ENCODE data around the gene HSF5.
"Not testable (repeated sequence)": the region's sequence is repeated elsewhere in the genome, so short reads cannot be mapped to it uniquely, and the experiment has no call there.

Gene HSF5

DNA sequence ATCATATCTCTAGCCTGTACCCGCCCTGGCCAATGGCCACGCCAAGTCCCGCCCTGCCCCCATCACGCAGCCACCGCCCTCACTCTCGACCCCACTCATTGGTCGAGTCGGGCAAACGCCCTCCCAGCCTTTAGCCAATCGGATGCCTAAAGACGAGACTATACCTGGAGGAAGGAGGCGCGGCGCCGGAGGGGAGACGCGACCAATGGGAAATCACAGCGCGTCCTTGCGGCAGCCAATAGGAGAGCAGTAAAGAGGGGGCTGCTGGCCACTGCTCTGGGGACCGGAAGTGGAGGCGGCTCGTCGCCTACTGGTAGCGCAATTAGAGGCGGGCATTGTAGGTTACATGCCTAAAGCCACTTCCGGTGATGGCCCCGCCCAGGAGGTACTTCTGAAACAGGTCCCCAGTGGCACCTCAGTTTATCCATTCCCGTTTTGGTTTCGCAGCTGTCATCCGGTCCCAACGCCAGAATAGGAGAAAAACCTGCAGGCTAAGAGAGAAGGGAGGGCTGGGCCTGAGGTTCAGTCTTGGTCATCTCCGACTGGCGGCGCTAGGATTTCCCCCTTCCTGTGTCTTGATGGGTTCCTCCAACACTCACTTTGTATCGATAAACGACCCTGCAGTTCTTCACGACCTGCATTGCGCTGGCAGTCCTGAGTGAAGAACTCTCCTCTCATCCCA is 29.9 kb upstream of the HSF5 start:
- H3K4me3 ChIP-seq (ENCODE audit: low read depth, low read length), result peak overlapping the region; percentile 70
- peak; percentile 100 for DNase-seq (ENCODE audit: low read depth)

DNA sequence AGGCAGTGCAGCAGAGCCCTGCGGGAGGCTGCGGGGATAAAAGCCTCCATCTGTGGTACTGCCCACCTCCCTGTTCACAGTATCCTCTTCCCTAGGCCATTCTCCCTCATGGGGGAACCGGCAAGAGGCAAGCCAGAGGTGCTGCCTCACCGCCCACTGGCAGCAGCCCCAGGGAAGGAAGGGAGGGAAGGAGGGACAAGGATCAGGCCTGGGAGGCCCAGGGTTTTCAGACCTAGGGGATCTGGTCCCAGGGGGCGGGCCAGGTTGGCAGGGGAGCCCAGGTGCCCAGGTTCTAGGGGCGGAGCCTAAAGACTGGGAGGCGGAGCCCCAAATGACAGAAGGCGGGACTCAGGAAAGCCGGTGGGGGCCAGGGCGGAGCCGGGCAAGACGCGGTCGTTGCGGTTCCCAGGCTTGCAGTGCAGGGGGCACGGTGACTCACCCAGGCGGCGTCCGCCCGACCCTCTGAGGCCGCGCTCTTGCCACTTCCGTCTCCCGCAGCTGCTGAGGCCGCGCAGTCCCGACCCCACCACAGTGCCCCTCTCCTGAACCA is 29.2 kb upstream of the HSF5 start:
- H3K4me3 ChIP-seq (ENCODE audit: low read depth, low read length), result peak overlapping the region; percentile 70
- DNase-seq (ENCODE audit: low read depth), result no peak

DNA sequence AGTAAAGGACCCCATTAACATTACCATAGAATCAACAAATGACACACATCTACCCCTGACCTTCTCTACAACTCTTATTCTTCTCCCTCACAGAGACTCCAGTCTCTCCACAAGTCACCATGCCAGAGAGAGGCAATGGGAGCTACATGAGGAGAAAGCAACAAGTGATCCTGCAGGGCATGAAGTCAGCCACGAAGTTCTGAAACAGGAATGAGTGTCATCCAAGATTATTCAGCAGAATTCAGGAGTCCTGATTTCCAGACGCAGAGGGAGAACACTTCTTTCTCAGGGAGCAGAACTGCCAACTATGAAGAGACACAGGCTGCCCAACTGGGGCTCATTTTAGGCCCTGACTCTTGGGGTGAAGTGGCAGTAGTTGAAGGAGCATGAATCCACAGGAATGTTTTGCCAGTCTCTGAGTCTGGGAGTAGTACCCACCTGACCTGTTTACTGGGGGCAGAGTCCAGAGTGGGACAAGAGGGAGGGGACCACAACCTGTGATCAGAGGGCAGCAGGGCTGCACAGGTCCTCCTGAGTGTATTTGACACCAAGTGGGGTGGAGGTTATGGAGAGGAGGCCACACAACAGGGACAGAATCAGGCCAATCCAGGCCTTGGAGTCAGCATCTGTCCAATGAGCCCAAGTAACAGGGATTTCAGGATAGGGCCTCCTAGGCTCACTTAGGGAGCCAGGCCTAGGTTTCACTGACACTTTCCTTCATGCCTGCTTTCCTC is 28.6 kb upstream of the HSF5 start:
- H3K4me3 ChIP-seq (ENCODE audit: low read depth, low read length), result peak overlapping the region; percentile 70
- DNase-seq (ENCODE audit: low read depth), result no peak

DNA sequence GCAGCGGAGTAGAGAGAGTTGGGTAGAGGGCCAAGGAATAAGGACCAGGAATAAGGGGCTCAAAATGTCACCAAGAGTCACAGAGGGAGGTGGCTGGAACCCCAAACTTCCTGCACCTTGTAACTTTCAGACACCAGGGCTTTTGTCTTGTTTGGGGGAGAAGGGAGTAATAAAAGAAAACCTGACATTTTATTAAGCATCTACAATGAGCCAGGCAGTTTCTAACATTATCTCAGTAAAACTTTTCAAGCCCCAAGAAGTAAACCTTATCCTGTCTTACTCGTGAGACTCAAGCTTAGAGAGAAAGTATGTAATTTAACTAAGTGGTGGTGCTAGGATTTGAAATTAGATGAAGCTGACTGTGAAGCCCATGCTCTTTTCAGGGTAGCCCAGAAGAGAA is 27.1 kb upstream of the HSF5 start:
- peak overlapping the region; percentile 88 for H3K4me3 ChIP-seq (ENCODE audit: low read depth, low read length)
- no peak for DNase-seq (ENCODE audit: low read depth)

DNA sequence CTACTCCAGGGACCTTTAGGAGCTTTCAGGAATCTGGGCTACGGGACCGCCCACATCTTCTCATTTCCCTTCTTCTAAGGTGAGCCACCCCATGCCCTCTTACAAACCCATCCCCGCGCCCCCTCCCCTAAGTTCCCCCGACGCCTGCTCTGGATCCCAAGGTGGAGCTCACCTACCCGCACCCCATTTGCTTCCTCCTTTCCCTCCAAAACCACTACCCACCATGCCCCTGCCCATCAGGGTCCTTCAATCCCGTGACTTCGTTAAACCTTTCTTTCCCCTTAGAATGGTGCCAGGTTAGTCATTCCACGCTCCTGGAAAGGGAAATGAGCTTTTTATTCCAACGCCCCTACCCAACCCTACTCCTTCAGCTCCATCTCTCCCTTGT is 26.6 kb upstream of the HSF5 start:
- H3K4me3 ChIP-seq (ENCODE audit: low read depth, low read length), result peak overlapping the region; percentile 88
- DNase-seq (ENCODE audit: low read depth), result no peak

DNA sequence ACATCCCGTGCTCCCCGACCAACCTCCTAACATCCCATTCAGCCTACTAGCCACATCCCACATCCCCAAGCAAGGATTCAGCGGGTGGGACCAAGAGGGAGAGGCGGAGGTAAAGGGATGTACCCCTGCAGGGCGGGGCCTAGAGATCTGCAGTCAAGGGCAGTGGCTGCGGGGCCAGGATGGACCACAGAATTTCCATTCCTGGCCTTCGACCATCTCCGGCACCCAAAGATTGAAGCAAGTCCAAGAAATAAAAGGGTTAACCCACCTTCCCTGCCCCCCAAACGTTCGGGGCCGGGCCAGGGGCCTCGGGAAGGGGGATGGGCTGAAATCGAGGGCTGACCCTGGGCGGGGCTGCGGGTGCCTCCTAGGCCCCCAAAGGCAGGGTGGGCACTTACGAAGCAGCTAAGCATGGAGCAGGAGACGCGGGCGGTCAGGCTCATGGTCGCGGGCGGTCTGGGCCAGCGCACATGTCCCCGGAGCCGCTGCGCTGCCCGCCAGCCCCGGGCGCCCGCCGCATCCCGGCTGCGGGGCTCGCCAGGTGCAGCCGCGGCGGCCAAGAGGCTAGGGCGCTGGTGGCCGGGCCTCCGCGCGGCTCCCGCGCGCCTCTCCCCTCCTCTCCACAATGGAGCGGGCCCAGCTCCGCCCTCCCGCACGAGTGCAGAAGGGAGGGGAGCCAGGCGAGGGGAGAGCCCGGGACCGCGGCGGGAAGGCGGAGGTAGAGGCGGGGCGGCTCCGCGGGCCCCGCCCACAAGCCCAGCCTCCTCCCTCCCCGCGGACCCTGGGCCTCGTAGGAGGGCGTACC is 26.0 kb upstream of the HSF5 start, which contains the start of gene MTMR4:
Gene MTMR4, minus strand, starts transcription at position 674 of the 805 bp plus-strand sequence. Its CDS starts 231 bp downstream, at position 443.
- no peak for DNase-seq (ENCODE audit: low read depth)
- peak within 1 kb of the TSS; percentile 88 for H3K4me3 ChIP-seq (ENCODE audit: low read depth, low read length)

DNA sequence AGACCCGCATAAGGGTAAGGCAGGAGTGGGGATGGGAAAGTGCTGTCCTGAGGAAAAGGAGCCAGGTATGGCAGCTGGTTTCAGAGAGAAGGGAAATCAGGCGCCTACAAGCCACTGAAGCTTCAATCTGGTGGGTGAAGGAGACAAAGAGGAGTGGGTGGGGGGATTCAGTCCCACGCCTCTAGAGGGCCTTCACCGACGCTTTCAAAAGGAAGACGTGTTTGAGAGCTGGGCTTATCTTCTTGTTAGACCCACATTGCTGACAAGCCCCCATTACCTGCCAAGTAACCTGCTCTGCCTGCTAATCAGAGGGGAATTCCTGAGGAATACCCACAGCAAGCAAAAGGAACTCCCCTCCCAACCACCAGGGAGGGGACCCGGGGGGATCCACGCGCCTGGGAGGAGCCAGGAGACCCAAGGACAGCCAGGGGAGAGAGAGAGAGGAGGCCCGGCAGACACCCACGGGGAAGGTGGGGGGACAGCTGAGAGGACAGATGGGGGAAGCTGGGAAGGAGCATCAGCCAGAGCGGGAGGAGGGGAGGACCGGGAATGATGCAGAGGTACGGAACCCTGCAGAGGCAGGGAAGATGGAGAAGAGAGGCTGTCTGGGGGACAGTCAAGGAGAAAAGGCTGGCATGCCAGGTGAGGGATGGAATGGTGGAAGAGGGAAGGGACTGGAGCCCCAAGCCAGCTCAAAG is 25.2 kb upstream of the HSF5 start:
- DNase-seq (ENCODE audit: low read depth), result no peak
- H3K4me3 ChIP-seq (ENCODE audit: low read depth, low read length), result peak overlapping the region; percentile 88

DNA sequence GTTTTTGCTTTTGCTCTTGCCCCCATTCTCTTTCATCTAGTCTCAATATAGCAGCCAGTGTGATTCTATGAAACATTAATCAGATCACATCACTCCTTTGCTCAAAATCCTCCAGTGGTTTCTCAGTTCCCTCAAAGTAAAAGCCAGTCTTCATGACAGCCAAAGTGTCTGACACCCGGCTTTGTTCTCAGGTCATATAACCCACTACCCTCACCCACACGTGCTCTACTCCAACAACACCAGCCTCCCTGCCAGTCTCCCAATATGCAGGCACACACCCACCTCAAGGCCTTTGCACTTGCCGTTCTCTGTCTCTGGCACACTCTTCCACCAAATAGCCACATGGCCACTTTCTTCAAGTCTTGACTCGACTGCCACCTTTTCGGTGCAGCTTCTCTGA is 21.9 kb upstream of the HSF5 start:
- DNase-seq (ENCODE audit: low read depth), result no peak
- H3K4me3 ChIP-seq (ENCODE audit: low read depth, low read length), result no peak overlapping the region

DNA sequence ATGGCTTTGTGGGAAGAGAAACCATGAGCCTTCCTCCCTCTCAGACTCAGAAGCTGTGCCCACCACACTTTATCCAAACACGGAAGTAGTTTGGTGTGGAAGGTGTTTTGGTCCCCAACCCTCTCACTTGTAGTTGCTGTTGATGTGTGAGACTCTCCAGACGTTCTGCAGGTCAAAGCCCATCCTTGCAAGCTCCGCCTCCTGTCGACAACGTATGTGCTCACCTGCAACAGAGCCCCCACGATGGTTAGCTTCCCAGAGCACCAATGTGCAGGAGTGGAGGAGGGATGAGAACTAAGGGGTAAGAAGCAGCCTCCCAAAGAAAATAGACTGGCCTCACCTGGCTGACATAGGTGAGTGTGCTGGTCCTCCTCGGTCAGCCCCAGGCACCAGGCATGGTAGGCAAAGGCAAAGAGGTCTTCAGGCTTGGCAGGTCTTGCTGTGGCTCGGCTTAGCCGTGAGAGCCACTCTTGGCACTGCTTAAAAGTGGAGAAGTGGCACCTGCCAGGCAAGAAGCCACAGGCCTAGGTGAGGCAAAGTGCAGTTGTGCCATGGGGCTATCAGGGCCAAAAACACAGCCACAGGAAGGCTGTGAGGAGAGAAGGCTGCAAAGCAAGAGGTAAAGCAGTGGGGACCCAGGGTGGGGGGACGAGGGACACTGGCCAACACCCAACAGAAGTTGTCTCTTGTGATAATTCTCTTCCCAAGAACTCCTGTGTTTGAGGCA is 20.3 kb upstream of the HSF5 start:
- DNase-seq (ENCODE audit: low read depth), result no peak
- H3K4me3 ChIP-seq (ENCODE audit: low read depth, low read length), result no peak overlapping the region

DNA sequence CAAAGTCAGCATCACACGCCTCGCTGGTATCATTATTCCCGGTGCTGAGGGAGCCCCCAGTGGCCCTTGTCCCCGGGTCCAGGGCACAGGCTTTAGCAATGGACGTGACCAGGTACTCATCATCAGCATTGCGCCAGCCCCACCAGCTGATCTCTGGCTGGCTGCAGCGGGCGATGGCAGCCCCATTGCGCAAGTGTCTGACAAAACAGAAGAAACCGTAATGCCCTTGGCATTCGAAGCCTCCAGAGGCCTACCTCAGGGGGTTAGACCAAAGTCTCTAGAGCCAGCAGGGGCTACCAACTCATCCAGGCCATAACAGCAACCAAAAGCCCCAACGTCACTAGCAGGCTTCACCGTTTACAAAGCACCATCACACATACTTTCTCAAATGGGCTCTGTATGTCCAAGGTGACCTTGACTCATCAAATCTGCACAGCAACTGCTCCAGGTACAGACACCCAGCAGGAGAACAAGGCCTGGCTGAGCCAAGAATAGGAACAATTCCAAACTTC is 19.0 kb upstream of the HSF5 start:
- no peak overlapping the region for H3K4me3 ChIP-seq (ENCODE audit: low read depth, low read length)
- DNase-seq (ENCODE audit: low read depth), result no peak

DNA sequence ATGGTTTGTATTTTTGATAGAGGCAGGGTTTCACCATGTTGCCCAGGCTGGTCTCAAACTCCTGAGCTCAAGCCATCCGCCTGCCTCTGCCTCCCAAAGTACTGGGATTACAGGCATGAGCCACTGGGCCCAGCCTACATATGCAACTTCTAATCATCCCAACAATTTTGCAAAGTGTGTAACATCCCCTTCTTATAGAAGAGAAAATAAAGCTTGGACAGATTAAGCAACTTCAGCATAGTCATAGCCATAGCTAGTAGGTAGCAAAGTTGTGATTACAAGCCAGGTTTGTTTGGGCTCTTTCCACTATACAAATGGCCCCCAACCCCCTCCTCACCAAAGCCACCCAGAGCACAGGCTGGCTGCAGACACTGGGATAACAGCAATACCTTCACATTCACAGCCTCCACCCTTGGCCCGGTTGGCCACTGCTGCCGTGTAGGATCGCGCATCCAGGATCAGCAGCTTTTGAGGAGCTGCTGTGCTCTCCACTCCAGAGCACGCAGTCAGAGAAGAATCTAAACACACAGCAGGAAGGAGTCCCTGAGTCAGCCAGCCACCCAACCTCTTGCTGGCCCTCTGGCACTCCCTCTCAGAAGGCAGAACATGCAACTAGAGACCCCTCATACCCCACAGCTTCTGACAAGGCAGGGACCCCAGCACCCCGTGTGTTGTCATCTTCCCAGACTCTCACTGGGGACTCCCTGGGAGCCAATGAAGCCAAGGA is 18.3 kb upstream of the HSF5 start:
- DNase-seq (ENCODE audit: low read depth), result no peak
- H3K4me3 ChIP-seq (ENCODE audit: low read depth, low read length), result no peak overlapping the region

DNA sequence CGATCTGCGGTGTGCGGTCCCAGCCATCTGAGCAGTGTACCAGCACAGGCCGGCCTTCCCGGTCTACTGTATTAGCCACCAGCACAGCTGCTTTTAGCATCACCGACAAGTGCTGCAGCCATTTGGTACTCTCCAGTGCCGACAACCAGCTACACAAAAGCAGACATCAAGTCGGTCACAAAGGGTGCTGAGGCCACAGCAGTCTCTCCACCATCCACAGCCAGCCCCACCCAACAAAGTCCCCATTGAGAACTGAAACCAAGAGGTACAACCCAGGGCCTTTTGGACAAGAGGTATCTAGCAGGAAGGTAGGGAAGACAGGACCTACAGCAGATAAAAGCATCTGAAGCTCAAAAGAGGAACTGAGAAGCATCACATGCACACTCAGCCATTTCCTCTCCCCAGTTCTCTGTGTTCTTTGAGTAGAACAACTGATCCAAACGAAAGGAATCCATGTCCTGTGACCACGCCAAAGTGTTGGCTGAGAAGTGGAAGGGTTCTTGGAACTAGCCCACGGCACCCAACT is 16.7 kb upstream of the HSF5 start:
- DNase-seq (ENCODE audit: low read depth), result no peak
- no peak overlapping the region for H3K4me3 ChIP-seq (ENCODE audit: low read depth, low read length)

DNA sequence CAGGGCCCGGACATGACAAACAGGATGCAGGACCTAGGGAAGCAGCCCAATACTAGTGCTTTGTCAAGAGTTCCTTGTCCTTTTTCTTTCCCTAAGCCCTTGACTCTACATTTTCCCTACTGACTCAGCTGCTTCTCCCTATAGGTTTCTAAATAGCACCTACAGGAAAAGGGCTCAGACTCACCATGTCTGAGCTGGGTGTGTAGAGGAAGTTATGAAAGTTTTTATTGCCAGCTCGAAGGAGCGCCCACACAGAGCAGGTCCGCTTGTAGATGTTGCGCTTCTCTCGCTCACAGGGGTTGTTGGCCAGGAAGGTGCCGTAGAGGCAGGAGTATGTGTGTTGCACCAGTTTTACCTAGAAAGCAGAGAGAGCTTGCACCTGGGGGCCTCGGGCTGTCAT is 15.7 kb upstream of the HSF5 start:
- no peak overlapping the region for H3K4me3 ChIP-seq (ENCODE audit: low read depth, low read length)

DNA sequence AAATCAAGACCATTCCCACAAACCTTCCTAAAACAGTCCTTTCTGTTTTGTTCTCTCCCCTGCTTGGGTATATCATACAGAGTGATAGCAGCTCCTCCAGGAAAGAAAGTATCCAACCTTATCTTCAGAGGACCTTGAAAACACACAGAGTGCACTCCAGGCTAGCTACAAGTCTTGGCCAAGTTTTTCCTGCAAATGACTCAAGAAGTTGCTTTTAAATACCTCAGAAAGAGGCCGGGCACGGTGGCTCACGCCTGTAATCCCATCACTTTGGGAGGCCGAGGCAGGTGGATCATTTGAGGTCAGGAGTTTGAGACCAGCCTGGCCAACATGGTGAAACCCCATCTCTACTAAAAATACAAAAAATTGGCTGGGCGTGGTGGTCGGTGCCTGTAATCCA is 14.9 kb upstream of the HSF5 start:
- not testable (repeated sequence) for H3K4me3 ChIP-seq (ENCODE audit: low read depth, low read length); DNase-seq (ENCODE audit: low read depth)

More for the DNA sequence above, 15.7 kb upstream of the HSF5 start:
- no peak for DNase-seq (ENCODE audit: low read depth)

DNA sequence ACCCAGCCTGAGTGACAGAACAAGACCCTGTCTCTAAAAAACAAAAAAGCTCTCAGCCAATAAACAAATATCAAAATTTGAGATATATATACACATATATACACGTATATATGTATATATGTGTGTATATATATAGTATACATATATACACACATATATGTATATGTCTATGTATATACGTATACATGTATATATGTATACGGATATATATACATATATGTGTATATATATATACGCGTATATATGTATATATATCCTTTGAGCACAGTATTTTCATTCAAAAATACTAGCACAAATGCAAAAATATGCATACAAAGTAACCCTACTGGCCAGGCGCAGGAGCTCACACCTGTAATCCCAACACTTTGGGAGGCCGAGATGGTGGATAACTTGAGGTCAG is 13.2 kb upstream of the HSF5 start:
- no peak for DNase-seq (ENCODE audit: low read depth)
- H3K4me3 ChIP-seq (ENCODE audit: low read depth, low read length), result no peak overlapping the region

DNA sequence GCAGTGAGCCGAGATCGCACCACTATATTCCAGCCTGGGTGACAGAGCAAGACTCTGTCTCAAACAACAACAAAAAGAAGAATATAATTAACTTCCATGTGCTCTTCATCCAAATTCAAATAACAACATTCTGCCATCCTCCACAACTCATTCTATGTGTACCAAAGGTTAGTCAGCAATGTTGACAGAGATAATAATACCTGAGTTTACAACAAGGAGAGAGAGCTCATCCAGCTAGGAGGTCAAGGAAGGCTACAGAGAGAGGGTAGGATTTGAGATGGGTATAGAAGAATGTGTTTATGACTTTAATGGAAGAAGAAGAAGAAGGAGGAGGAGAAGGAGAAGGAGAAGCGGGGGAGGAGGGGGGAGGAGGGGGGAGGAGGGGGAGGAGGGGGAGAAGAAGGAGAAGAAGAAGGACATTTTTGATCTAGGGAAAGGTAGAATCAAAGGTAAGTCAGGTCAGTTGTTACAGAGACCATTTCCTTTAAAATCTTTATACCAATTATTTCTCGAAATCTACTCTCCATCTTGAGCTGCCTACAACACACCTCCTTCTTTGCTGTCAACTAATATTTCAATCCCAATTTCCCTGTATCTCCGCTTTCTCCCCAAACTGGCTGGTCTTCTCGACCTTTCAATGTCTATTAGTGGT is 10.1 kb upstream of the HSF5 start:
- DNase-seq (ENCODE audit: low read depth), result no peak
- no peak overlapping the region for H3K4me3 ChIP-seq (ENCODE audit: low read depth, low read length)

DNA sequence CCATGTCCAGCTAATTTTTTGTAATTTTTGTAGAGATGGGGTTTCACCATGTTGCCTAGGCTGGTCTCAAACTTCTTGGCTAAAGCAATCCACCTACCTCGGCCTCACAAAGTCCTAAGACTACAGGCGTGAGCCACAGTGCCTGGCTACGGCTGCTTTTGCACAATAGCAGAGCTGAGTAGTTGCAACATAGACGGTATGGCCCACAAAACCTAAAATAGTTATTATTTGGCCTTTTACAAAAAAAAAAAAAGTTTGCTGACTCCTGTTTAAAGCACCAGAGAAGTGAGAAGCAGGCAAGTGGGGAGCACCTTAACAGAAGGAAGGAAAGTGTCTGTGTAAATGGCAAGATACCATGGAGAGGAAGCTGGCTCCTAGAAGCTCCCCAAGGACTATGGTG is 5.3 kb upstream of the HSF5 start:
- DNase-seq (ENCODE audit: low read depth), result no peak
- H3K4me3 ChIP-seq (ENCODE audit: low read depth, low read length), result no peak overlapping the region
